Coronary artery (tissue), 2 donors: Measurements from ENCODE around the gene ATF3.

ENCODE experiments used
- DNase-seq: peaks from one replicate; pipeline ENCODE4 v3.0.0-alpha.2; 2017; ENCODE audit warnings: low spot score
- H3K27ac ChIP-seq, 2 donors: fragments of 200-600 bp; sonication (generic); one replicate each; pipeline ENCODE4 v1.5.1; 2016 to 2019
- H3K4me3 ChIP-seq: fragments of 200-600 bp; sonication (generic); 2 replicates; pipeline ENCODE4 v1.5.1; 2016; ENCODE audit warnings: mild to moderate bottlenecking, moderate library complexity
- TF ChIP-seq, protein P1 (sequence below): fragments of 200-600 bp; sonication (generic); IDR thresholded peaks from one replicate; pipeline ENCODE4 v1.5.1; 2019; ENCODE audit warnings: antibody characterized with exemption

Gene ATF3

DNA sequence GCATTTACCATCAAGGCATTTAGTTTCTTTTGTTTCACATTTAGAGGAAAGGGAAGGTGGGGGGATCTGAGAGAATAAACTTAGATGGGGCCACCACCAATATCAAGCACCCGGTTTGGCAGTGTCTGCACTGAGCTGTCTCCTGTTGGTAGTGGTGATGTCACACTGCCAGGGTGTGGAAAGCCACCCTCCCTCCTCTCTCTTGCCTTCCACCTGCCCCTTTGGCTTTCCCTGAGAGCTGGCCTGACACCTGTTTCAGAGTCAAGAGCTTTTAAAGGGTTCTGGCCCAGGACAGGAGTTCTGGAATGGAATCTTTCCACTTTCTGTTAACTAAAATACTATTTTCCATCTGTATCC, 13.4 kb downstream of the ATF3 start:
- DNase-seq: no peak
- H3K27ac ChIP-seq: no peak overlapping the region
- TF ChIP-seq, protein P1, sequence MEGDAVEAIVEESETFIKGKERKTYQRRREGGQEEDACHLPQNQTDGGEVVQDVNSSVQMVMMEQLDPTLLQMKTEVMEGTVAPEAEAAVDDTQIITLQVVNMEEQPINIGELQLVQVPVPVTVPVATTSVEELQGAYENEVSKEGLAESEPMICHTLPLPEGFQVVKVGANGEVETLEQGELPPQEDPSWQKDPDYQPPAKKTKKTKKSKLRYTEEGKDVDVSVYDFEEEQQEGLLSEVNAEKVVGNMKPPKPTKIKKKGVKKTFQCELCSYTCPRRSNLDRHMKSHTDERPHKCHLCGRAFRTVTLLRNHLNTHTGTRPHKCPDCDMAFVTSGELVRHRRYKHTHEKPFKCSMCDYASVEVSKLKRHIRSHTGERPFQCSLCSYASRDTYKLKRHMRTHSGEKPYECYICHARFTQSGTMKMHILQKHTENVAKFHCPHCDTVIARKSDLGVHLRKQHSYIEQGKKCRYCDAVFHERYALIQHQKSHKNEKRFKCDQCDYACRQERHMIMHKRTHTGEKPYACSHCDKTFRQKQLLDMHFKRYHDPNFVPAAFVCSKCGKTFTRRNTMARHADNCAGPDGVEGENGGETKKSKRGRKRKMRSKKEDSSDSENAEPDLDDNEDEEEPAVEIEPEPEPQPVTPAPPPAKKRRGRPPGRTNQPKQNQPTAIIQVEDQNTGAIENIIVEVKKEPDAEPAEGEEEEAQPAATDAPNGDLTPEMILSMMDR: no peak
- H3K4me3 ChIP-seq: no peak overlapping the region

DNA sequence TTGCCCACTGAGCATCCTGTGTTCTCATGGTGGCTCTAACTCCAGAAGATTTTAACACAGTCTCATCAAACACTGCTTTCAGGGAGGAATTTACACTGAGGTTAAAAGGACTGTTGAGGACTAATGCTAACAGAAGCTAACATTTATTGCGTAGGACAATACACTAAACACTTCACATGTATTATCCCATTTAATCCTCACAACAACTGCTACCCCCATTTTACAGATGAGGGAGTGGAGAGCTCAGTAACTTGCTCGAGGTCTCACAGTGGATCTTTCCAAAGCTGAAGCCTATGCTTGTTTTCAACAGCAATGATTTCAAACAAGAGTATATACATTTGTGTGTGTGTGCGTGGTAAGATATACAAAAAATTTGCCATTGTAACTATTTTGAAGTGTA, 13.9 kb downstream of the ATF3 start:
- H3K4me3 ChIP-seq: no peak overlapping the region
- no peak for DNase-seq
- no peak overlapping the region for H3K27ac ChIP-seq
- TF ChIP-seq, protein P1: no peak

DNA sequence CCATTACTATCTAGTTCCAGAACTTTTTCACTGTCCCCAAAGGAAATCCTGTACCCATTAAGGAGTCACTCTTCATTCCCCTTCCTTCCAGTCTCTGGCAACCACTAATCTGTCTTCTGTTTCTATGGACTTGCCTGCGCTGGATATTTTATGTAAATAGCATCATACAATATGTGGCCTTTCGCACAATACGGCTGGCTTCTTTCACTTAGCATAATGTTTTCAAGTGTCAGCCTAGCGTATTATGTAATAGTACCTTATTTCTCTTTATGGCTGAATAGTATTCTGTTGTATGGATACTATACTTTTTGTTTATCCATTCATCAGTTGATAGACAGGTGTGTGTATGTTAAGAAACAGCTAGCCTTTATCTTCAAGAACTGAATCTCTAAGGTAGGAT, 14.3 kb downstream of the ATF3 start:
- no peak overlapping the region for H3K4me3 ChIP-seq
- H3K27ac ChIP-seq: no peak overlapping the region
- no peak for DNase-seq
- TF ChIP-seq, protein P1: no peak

DNA sequence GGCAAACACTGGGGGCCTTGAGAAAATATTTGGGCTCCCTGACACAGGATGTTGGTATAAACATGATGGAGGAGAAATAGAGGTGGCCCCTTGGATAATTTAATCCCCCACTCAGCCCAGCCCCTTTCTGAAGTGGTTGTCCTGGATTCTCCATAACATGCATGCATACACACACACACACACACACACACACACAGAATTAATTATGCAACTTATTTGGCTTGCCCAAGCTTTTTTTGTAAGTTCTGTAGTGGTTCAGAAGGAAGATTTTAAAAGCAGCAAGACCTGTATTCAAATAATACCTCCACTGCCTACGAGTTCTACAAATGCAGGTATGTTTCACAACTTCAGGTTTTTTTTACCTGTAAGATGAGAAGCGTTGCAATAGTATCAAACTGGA, 15.0 kb downstream of the ATF3 start:
- DNase-seq: no peak
- Histone ChIP-seq H3K4me3 (no peak overlapping the region), H3K27ac (no peak overlapping the region)
- TF ChIP-seq, protein P1: no peak

DNA sequence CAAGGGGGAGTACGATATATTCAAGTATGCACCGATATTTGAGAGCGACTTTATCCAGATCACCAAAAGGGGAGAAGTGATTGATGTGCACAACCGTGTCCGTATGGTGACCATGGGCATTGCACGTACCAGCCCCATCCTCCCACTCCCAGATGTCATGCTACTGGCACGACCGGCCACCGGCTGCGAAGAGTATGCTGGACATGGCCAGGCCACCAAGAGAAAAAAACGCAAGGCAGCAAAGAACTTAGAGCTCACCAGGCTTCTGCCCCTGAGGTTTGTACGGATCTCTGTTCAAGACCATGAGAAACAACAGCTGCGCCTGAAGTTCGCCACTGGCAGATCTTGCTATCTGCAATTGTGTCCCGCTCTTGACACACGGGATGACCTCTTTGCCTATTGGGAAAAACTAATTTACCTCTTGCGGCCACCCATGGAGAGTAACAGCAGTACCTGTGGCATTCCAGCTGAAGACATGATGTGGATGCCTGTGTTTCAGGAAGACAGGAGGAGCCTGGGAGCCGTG, 16.5 kb downstream of the ATF3 start:
- no peak overlapping the region for H3K4me3 ChIP-seq
- DNase-seq: no peak
- H3K27ac ChIP-seq: no peak overlapping the region
- TF ChIP-seq, protein P1: no peak

DNA sequence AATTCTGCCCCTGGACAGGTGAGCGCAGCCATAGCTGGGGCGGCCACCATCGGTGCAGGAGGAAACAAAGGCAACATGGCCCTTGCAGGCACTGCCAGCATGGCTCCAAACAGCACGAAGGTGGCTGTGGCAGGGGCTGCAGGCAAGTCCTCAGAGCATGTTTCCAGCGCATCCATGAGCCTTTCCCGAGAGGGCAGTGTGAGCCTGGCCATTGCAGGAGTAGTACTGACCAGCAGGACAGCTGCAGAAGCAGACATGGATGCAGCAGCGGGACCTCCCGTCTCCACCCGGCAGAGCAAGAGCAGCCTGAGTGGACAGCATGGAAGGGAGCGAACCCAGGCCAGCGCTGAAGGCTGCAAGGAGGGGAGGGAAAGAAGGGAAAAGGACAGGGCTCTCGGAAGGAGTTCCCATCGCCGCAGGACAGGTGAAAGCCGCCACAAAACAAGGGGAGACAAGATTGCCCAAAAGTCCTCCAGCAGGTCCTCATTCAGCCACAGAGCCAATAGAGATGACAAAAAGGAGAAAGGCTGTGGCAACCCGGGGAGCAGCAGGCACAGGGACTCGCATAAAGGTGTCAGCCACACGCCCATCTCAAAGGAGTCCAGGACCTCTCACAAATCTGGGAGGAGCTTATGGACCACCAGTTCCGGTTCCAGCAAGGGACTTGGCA, 17.4 kb downstream of the ATF3 start:
- no peak for DNase-seq
- H3K4me3 ChIP-seq: no peak overlapping the region
- TF ChIP-seq, protein P1: no peak
- H3K27ac ChIP-seq: no peak overlapping the region

DNA sequence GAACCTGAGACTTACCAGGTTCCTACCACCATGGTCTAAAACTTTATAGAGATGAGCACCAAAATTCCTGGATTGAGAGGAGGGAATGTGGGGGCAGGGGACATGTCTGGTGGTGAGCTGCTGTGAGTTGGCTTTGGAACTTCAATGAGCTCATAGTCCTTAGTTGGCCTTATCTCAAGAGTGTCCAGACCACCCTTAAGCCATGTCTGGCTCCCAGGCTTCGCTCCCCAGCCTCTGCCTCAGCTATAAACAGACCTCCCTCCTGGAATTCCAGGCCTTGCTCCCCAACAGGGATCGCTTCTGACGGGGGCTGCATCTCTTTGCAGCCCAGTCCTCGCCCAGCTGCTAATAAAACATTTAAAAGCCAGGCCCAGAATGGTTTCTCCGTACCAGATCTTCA, 19.5 kb downstream of the ATF3 start:
- Histone ChIP-seq H3K27ac (no peak overlapping the region), H3K4me3 (no peak overlapping the region)
- DNase-seq: no peak
- TF ChIP-seq, protein P1: no peak
